ENCODE measurements around the gene POU2F1.

POU2F1 gene

GRCh38 chr1:167413328-167413727, 192.6 kb downstream of the POU2F1 start:
- no peak for TF ChIP-seq CTCF (conservative IDR thresholded peaks at IDR 0.05)
- H3K27ac ChIP-seq: no peak overlapping the region

- no peak overlapping the region for H3K27ac ChIP-seq
- no peak for TF ChIP-seq CTCF (conservative IDR thresholded peaks at IDR 0.05)
Measured at GRCh38 chr1:167416506-167416905, 195.8 kb downstream of the POU2F1 start.

GRCh38 chr1:167418391-167418790, 197.7 kb downstream of the POU2F1 start:
- peak overlapping the region; percentile 53 for H3K27ac ChIP-seq
- no peak for TF ChIP-seq CTCF (conservative IDR thresholded peaks at IDR 0.05)

- no peak for TF ChIP-seq CTCF (conservative IDR thresholded peaks at IDR 0.05)
- no peak overlapping the region for H3K27ac ChIP-seq
Measured at GRCh38 chr1:167419245-167419644, 198.6 kb downstream of the POU2F1 start.

GRCh38 chr1:167420510-167420909, 199.8 kb downstream of the POU2F1 start:
- TF ChIP-seq CTCF (conservative IDR thresholded peaks at IDR 0.05): no peak
- no peak overlapping the region for H3K27ac ChIP-seq

GRCh38 chr1:167423684-167424619, 203.3 kb downstream of the POU2F1 start:
- no peak for TF ChIP-seq CTCF (conservative IDR thresholded peaks at IDR 0.05)
- H3K27ac ChIP-seq: no peak overlapping the region

- TF ChIP-seq CTCF (conservative IDR thresholded peaks at IDR 0.05): no peak
- H3K27ac ChIP-seq: no peak overlapping the region
Measured at GRCh38 chr1:167425482-167425881, 204.8 kb downstream of the POU2F1 start.

Measured in VCaP (cell line).